Neuronal stem cell (in vitro differentiated cells): ENCODE measurements around the gene MRM1.
A peak's percentile ranks its signal among the peaks of the same experiment; 100 is the strongest.

ENCODE experiments used
- DNase-seq: peaks from one replicate; pipeline ENCODE4 v3.0.0-alpha.2; 2013; ENCODE audit warnings: low spot score
- H2AFZ ChIP-seq: one replicate; pipeline ENCODE4 v1.6.1; 2013; ENCODE audit warnings: mild to moderate bottlenecking, low read length, inconsistent platforms
- H2AK5ac ChIP-seq: 2 replicates; pipeline ENCODE4 v1.6.1; 2013; ENCODE audit warnings: low read depth, mild to moderate bottlenecking, inconsistent platforms, low read length, moderate library complexity, mixed read lengths
- H2BK120ac ChIP-seq: 2 replicates; pipeline ENCODE4 v1.6.1; 2013; ENCODE audit warnings: low read depth, mild to moderate bottlenecking, inconsistent platforms, low read length, moderate library complexity, mixed read lengths
- H2BK12ac ChIP-seq: one replicate; pipeline ENCODE4 v1.6.1; 2013; ENCODE audit warnings: low read length, inconsistent platforms
- H2BK15ac ChIP-seq: 2 replicates; pipeline ENCODE4 v1.6.1; 2013; ENCODE audit warnings: mild to moderate bottlenecking, low read length, inconsistent platforms, mixed read lengths
- H2BK5ac ChIP-seq: one replicate; pipeline ENCODE4 v1.6.1; 2013; ENCODE audit warnings: inconsistent platforms, mild to moderate bottlenecking, low read length, moderate library complexity
- H3K14ac ChIP-seq: one replicate; pipeline ENCODE4 v1.6.1; 2013; ENCODE audit warnings: low read length, inconsistent platforms
- H3K18ac ChIP-seq: 2 replicates; pipeline ENCODE4 v1.6.1; 2013; ENCODE audit warnings: low read length, inconsistent platforms
- H3K23ac ChIP-seq: 2 replicates; pipeline ENCODE4 v1.6.1; 2013; ENCODE audit warnings: low read depth, mild to moderate bottlenecking, mixed read lengths, low read length, inconsistent platforms; ENCODE audit not compliant: poor library complexity
- H3K27ac ChIP-seq: replicated peaks from 3 replicates; pipeline ENCODE4 v1.5.1; 2013; ENCODE audit warnings: low read length, inconsistent platforms
- H3K27me3 ChIP-seq, 3 experiments: 2 replicates each; pipeline ENCODE4 v1.6.1; 2013; ENCODE audit warnings: low read length in 3 of 3, mild to moderate bottlenecking in 2 of 3, inconsistent platforms in 1 of 3, low read depth in 1 of 3, mixed read lengths in 1 of 3, moderate library complexity in 1 of 3; ENCODE audit not compliant: control insufficient read depth in 3 of 3, insufficient read depth in 3 of 3
- H3K36me3 ChIP-seq, 2 donors: replicated peaks in 1 of 2; 2 replicates each; pipeline ENCODE4 v1.6.1; 2013; ENCODE audit warnings: low read length in 2 of 2; ENCODE audit not compliant: control insufficient read depth in 2 of 2, insufficient read depth in 2 of 2
- H3K4ac ChIP-seq: 2 replicates; pipeline ENCODE4 v1.6.1; 2013; ENCODE audit warnings: inconsistent platforms, mild to moderate bottlenecking, low read length, moderate library complexity
- H3K4me1 ChIP-seq, 2 donors: 1 replicate in 1 of 2; 2 replicates in 1 of 2; pipeline ENCODE4 v1.6.1; 2013; ENCODE audit warnings: low read length in 2 of 2, low read depth in 1 of 2; ENCODE audit not compliant: control insufficient read depth in 2 of 2, insufficient read depth in 1 of 2
- H3K4me2 ChIP-seq: one replicate; pipeline ENCODE4 v1.6.1; 2013; ENCODE audit warnings: mild to moderate bottlenecking, low read length, inconsistent platforms; ENCODE audit not compliant: insufficient read depth, poor library complexity, severe bottlenecking
- H3K4me3 ChIP-seq, 2 donors: 2 replicates each; pipeline ENCODE4 v1.5.1; 2013; ENCODE audit warnings: low read length in 2 of 2, mild to moderate bottlenecking in 2 of 2, inconsistent platforms in 1 of 2, moderate library complexity in 1 of 2
- H3K79me1 ChIP-seq: one replicate; pipeline ENCODE4 v1.6.1; 2013; ENCODE audit warnings: low read depth, mild to moderate bottlenecking, inconsistent platforms, low read length, moderate library complexity
- H3K9ac ChIP-seq: one replicate; pipeline ENCODE4 v1.6.1; 2013; ENCODE audit warnings: mild to moderate bottlenecking, low read depth, low read length, inconsistent platforms; ENCODE audit not compliant: poor library complexity
- H3K9me3 ChIP-seq, 2 donors: replicated peaks in 1 of 2; 2 replicates each; pipeline versions ENCODE3 to v1.6.1; 2013; ENCODE audit warnings: low read length in 2 of 2, mild to moderate bottlenecking in 2 of 2, inconsistent platforms in 1 of 2, low read depth in 1 of 2, mixed read lengths in 1 of 2, moderate library complexity in 1 of 2; ENCODE audit not compliant: control insufficient read depth in 2 of 2, insufficient read depth in 1 of 2
- H4K8ac ChIP-seq: one replicate; pipeline ENCODE4 v1.6.1; 2013; ENCODE audit warnings: low read depth, mild to moderate bottlenecking, inconsistent platforms, low read length, moderate library complexity
- H4K91ac ChIP-seq: one replicate; pipeline ENCODE4 v1.6.1; 2013; ENCODE audit warnings: low read length, low read depth, mild to moderate bottlenecking, inconsistent platforms; ENCODE audit not compliant: poor library complexity
- WGBS, 2 donors: extraction: QIAGEN DNeasy Blood & Tissue Kit; methylation state at CpG; one replicate each; pipeline ENCODE4 v1.1.7; 2013; ENCODE audit warnings: missing lambda C conversion rate in 2 of 2, mixed read lengths in 1 of 2; ENCODE audit not compliant: insufficient read length in 2 of 2, insufficient replicate concordance in 1 of 2; ENCODE audit errors: extremely low coverage in 2 of 2; 5-methylcytosine and 5-hydroxymethylcytosine counted together

The MRM1 gene

GRCh38 chr17:36657763-36658490 lies 56.5 kb downstream of the MRM1 start:
- Histone ChIP-seq H3K4me1 (peaks cover 5 to 8% of the 10 kb centered on the region in 2 donors), H4K91ac (no peak overlapping the region), H3K4me3 (peak overlapping the region; percentile 7 to 74), H2BK120ac (no peak overlapping the region), H2AFZ (peak overlapping the region; percentile 66), H3K9ac (peak overlapping the region; percentile 67), H3K36me3 (no peaks in the 10 kb centered on the region), H3K23ac (peak overlapping the region; percentile 27), H2BK5ac (no peak overlapping the region), H3K4me2 (peak overlapping the region; percentile 78), H3K27me3 (peaks cover 0 to 86% (median 30%) of the 10 kb centered on the region in 3 experiments), H3K9me3 (peaks cover 0 to 2% of the 10 kb centered on the region in 2 donors), H3K14ac (no peak overlapping the region), H2BK12ac (no peak overlapping the region), H3K4ac (no peak overlapping the region), H3K79me1 (peaks cover 2% of the 10 kb centered on the region), H4K8ac (no peak overlapping the region), H2AK5ac (no peak overlapping the region), H3K18ac (peak overlapping the region; percentile 85), H2BK15ac (peak overlapping the region; percentile 31), H3K27ac (no peak overlapping the region)
- no peak for DNase-seq
- WGBS, 2 donors, result no CpG with 5 or more reads among the region's 57 CpGs
